Measurements from ENCODE around the gene PANK1.

Gene PANK1

DNA sequence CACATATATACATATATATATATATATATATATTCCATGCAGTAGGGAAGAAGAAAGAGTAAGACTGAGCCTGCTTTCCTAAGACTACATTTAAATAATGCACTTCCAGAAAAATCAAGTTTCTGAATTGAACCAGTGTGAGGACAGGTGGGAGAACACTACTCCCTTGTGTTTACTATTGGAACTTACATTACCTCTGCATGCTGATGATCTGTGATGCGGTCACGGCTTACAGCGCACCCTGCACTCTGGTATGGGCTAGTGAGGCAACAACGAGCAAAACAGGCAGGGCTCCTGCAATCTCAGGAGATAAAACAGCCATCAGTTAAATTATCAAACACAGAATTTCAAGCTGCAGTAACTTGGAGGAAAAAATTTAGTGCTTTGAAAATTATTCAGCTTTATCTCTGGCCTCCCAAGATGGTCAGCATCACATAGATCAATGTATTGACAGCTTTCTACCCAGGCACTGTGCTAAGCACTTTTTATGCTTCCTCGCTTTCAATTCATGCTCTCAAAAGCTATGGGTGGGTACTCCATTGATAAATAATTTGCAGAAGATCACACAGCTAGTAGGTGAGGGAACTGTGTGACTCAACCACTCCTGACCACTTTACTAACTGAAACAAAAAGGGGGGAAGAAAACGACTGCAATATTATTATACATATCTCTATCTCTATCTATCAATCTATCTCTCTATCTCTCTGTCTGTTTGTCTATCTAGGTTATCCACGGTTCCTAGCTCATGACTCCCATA, 89.2 kb downstream of the PANK1 start:
- TF ChIP-seq GATA3 (IDR thresholded peaks at IDR 0.05; ENCODE audit: low read depth, low read length) = no peak
- no peak for TF ChIP-seq GATA2 (IDR thresholded peaks at IDR 0.05; ENCODE audit: low read depth, low read length)

DNA sequence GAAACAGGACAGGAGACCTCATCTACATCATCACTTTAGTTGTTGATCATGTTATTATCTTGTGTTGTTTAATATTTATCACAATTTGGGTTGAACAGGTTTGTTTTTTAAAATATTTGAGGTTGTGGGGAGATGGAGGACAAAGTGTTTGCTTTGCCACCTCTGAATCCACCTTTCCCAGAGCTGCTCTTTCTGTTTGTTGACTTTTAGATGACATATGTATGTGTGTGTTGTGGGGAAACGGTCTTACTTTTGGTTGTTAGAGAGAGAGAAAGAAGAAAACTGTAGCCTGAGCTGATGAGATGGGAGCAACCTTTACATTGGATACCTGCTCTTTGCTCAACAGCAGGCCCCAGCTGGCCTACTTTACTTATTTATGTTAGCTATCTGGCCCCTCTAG, 90.6 kb downstream of the PANK1 start:
- no peak for TF ChIP-seq GATA2 (IDR thresholded peaks at IDR 0.05; ENCODE audit: low read depth, low read length)
- TF ChIP-seq GATA3 (IDR thresholded peaks at IDR 0.05; ENCODE audit: low read depth, low read length) = no peak

DNA sequence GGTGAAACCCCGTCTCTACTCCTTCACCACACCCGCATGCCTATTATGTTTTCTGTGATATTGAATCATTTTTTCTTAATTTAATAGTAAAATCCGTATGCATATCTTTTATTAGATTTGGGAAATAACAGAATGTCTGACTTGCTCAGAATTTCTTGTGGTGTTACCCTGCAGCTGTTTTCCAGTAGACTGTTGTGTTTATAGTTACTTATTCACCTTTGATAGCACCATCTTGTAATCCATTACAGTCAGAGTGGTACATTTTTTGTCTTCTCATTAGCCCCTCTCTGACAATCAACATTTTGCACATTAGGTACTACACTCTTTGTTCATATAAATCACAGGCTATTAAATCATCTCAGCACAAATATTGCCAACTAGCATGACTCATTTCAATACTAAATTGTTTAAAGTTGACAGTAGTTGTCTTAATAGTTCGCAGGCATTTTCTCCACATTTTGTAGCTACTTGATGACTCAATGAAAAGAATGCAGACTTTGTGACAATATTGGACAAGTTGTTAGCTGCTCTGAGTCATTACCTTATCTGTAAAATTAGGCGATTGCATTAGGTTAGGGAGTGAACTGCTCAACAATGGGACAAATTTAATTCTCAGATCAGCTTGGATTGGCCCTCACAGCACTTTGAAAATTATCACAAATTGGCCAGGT, 91.8 kb downstream of the PANK1 start:
- TF ChIP-seq GATA3 (IDR thresholded peaks at IDR 0.05; ENCODE audit: low read depth, low read length) (no peak), GATA2 (IDR thresholded peaks at IDR 0.05; ENCODE audit: low read depth, low read length) (no peak)

DNA sequence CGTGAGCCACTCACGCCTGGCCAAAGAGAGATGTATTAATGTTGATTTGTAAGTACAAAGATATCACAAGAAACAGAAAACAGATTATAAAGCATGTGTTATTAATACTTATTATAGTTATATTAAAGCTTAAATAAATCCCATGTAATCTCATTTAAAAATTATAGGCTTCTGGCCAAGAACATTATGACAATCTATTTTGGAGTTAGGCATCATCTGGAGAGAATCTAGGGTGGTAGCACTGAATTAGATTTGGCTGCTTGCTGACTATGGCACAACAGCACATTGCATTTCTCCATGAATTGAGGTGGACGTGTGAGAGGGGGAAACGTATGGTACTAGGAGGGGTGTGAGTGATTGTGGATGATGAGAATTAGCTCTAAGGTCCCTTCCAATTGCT, 92.8 kb downstream of the PANK1 start:
- TF ChIP-seq GATA2 (IDR thresholded peaks at IDR 0.05; ENCODE audit: low read depth, low read length) (no peak), GATA3 (IDR thresholded peaks at IDR 0.05; ENCODE audit: low read depth, low read length) (no peak)

DNA sequence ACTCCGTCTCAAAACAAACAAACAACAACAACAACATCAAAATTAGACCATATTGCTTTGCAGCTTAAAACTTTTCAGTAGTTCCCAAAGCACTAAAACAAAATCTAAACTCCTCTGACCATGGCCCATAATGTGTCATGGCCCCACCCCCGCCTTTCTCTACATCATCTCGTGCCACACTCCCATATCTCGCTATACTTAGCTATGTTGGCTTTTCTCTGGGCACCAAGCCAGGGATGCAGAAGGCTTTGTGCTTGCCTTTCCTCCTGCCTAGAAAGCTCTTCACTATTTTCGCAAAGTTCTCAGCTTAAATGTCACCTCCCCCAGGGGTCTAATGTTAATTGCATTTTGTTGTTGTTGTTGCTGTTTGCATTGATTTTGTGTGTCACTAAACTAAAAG, 94.5 kb downstream of the PANK1 start:
- no peak for TF ChIP-seq GATA3 (IDR thresholded peaks at IDR 0.05; ENCODE audit: low read depth, low read length)
- TF ChIP-seq GATA2 (IDR thresholded peaks at IDR 0.05; ENCODE audit: low read depth, low read length) = no peak

DNA sequence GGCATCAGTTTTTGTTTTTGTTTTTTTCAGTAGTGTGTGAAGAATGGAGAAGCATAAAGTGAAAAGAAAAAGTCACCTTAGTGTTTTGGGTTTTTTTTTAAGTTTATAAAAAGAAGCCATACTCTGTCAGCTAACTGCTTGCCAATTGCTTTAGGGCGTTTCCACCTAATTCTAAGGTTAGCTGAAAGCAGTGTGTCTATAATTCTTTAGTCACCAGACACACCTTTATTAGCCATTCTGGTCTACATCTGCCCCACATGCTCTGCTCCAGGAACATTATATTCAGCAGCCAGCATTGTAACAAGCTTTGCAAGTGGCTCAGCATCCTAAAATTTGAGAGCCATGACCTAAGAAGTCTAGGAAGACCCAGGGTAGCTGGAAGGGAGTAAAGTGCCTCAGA, 95.5 kb downstream of the PANK1 start:
- TF ChIP-seq GATA3 (IDR thresholded peaks at IDR 0.05; ENCODE audit: low read depth, low read length) = no peak
- TF ChIP-seq GATA2 (IDR thresholded peaks at IDR 0.05; ENCODE audit: low read depth, low read length) = no peak

DNA sequence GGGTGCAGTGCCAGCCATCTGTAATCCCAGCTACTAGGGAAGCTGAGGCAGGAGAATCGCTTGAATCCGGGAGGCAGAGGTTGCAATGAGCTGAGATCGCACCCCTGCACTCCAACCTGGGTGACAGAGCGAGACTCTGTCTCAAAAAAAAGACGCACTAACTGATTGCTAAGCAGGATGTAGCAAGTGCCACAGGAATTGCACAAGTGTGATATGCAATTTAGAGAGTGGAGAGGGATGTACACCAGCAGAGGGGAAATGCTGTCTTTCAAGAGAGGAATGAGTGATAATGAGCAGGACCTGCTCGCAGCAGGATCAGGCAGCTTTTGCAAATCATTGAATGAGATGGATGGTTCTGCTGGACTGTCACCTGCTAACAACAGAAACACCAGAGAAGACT, 96.4 kb downstream of the PANK1 start:
- TF ChIP-seq GATA3 (IDR thresholded peaks at IDR 0.05; ENCODE audit: low read depth, low read length) (no peak), GATA2 (IDR thresholded peaks at IDR 0.05; ENCODE audit: low read depth, low read length) (no peak)

DNA sequence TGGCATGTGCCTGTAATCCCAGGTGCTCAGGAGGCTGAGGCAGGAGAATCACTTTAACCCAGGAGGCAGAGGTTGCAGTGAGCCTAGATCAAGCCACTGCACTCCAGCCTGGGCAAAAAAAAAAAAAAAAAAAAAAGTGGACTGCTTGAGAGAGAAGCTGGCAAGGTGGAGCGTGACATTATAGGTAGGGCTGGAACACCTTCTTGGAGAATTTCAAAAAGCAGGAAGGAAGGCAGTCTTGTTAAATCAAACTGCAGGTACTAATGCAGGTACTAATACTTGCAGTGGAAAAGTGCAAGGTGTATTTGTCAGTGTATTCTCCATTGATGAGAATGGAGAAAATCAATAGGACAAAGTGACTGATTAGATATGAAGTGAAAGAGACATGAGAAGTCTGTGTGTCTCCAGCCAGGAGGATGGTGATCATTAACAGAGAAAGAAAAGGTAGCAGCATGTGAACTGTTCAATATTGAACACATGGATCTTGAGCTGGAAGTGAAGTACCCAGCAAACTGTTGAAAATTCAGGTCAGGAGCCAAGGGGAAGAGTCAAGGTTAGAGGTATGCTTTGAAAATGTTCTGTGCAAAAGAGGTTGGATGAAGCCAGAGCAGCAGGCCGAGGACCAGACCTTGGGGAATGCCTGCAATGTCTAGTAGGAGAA, 97.1 kb downstream of the PANK1 start:
- TF ChIP-seq GATA2 (IDR thresholded peaks at IDR 0.05; ENCODE audit: low read depth, low read length) (no peak), GATA3 (IDR thresholded peaks at IDR 0.05; ENCODE audit: low read depth, low read length) (no peak)

DNA sequence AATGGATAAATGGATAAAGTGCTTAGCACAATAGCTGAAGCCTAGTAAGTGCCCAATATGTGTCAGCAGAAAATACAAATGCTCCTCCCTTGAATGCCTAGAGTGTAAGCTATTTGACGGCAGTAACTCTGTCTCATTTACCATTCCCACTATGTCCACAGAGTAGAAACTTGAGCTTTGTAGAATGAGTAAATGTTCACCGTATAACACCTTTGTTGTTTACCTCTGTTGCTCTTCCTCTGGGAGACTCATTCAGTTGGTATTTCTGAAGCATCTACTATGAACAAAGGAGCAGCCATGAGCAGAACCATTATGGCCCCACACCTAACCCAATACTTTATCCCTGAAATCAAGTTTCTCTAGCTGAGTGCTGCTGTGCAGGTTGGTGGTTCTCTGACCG, 101.2 kb downstream of the PANK1 start:
- TF ChIP-seq GATA3 (IDR thresholded peaks at IDR 0.05; ENCODE audit: low read depth, low read length) = no peak
- TF ChIP-seq GATA2 (IDR thresholded peaks at IDR 0.05; ENCODE audit: low read depth, low read length) = no peak

DNA sequence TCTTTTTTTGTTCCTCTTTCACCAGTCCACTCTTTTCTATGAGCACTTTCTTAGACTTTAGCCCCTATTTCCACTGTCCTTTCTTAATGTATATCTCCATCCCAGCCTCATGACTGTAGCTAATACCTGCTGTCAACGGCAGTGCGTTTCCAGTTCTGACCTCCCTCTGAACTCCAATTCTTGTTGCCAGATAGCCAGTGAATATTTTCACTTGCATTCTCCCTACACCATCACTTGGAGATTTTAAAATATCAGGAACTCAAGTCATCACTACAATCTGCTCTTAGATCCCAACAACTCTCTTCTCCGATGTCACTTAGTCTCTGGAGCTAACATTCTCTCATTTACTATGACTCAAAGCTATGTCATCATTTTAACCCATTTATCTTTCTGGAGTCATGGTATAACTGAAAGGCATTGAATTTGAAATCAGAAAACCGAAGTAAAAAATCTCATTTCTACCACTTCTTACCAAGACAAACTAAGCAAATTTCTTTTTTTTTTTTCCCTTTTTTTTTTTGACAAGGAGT, 104.6 kb downstream of the PANK1 start:
- TF ChIP-seq GATA2 (IDR thresholded peaks at IDR 0.05; ENCODE audit: low read depth, low read length) (no peak), GATA3 (IDR thresholded peaks at IDR 0.05; ENCODE audit: low read depth, low read length) (no peak)

DNA sequence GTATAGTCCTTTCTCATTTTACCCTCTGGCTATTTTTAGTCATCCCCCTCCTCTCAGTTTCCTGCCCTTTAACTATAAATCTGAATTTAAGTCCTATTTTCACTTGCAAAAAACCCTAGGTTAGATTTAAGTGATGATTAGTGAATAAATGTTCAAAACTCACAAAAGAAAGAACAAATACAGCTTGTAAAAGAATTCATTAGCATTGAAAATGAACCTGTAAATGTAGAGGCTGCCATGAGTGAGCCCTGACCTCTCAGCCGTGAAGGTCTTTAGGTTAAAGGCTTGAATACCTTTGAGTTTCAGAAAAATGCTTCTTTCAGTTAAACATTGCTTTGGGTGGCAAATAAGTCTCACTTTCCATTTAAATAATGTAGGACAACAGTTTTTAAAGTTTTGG, 107.7 kb downstream of the PANK1 start:
- TF ChIP-seq GATA3 (IDR thresholded peaks at IDR 0.05; ENCODE audit: low read depth, low read length) = no peak
- no peak for TF ChIP-seq GATA2 (IDR thresholded peaks at IDR 0.05; ENCODE audit: low read depth, low read length)

DNA sequence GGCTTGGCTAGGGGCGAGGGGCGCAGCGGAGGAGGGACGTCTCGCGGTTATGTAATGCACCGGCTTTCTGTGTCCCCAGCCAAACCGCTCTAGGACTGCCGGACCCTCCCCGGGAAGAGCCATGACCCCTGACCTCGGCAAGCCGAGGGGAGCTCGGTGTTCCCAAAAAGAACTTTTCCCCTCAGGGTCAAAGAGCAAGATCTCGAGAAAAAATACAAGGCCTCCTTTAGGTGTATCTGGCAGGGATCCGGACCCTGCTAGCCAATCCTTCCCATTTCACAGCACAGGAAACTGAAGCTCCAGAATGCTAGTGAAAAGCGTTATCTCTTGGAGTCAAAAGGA, 109.1 kb downstream of the PANK1 start:
- no peak for TF ChIP-seq GATA2 (IDR thresholded peaks at IDR 0.05; ENCODE audit: low read depth, low read length)
- TF ChIP-seq GATA3 (IDR thresholded peaks at IDR 0.05; ENCODE audit: low read depth, low read length) = no peak

DNA sequence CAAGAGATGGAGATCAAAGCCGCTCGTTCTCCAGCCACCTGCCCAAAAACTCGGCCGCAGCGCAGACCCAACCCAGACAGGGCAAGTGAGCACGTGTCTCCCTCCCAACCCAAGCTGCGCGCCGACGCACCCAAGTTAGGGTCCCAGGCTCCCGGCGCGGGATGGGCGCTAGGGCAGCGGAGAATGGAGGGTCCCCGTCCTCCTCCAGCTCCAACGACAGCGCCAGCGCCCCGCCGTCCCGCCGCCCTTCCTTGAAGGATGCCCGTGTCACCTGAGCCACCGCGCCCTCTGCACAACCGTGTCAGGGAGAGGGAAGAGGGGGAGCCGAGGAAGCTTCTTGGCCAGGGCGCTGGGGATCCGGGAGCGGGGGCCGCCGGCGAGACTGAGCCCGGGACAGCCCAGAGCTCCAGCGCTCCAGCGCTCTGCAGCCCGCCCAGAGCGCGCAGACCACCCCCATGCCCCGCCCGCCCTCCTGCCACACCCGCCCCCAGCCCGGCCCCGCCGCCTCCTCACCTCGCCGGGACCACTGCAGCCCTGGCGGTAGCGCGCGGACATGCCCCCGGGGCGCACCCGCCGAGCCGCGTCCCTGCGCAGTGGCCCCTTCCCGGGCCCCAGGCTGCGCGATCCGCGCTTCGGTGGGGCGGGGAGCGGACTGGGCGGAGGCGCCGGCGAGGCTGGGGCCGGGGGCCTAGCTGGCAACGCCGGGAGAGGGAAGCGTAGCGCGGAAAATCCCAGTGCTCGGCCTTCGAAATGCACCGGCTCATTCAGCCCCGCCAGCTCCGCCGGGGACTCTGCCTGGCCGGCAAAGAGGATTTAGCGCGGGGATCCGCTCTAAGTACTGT, 109.7 kb downstream of the PANK1 start, which contains the start of gene SLC16A12:
Gene SLC16A12, minus strand, starts transcription at position 424 of the 842 bp plus-strand sequence. CDS start 73,016 bp downstream, outside the sequence.
- TF ChIP-seq GATA2 (IDR thresholded peaks at IDR 0.05; ENCODE audit: low read depth, low read length) (no peak), GATA3 (IDR thresholded peaks at IDR 0.05; ENCODE audit: low read depth, low read length) (no peak)

DNA sequence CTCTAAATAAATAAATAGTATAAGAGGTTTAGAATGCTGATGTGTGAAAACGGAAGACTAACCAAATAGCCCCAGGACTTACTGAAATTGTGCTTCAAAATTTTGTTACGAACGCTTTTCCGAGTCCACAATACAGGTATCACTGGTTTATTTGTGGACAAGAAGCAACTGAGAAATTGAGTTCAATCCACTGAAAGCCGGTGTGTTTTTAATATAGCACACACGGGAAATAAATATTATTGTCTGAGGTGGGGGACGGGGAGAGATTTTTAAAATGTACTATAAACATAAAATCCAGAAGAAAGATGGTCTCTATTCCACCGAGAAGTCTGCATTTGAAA, 110.2 kb downstream of the PANK1 start:
- TF ChIP-seq GATA2 (IDR thresholded peaks at IDR 0.05; ENCODE audit: low read depth, low read length) (no peak), GATA3 (IDR thresholded peaks at IDR 0.05; ENCODE audit: low read depth, low read length) (no peak)

Data from SH-SY5Y (cell line).